IMR-90 (cell line): ENCODE measurements around the gene CCDC38. TPM values are rescaled to one million over a fixed set of nuclear protein-coding genes. Genes with fewer than 3 reads are reported as not detected.

Experiments
- ATAC-seq: fragments of 200-7000 bp; cut with Tn5 transposase; 2 replicates; pipeline ENCODE4 v1.9.1; 2020; ENCODE audit warnings: low read depth, mild to moderate bottlenecking, moderate library complexity
- BruUV-seq: library from RNA; stranded (reverse); fragments of 400-500 nt; replicated peaks from 2 replicates; lab custom pipeline; 2021; lab: Mats Ljungman, UMichigan
- CTCF ChIA-PET: fragments of 300-600 bp; formaldehyde crosslinking; extraction: SDS; loops from one replicate; lab custom pipeline; 2021; ENCODE audit warnings: antibody characterized with exemption; lab: Yijun Ruan, JAX
- POLR2A ChIA-PET: fragments of 300-600 bp; sonication (Branson Sonifier 250); formaldehyde crosslinking; loops from one replicate; lab custom pipeline; 2022; ENCODE audit warnings: antibody characterized with exemption; ENCODE audit not compliant: unreplicated experiment; lab: Charles Lee
- DNase-seq: peaks from one replicate; pipeline ENCODE4 v3.0.0; 2013
- H2AFZ ChIP-seq: replicated peaks from 2 replicates; pipeline ENCODE3; 2013; ENCODE audit warnings: low read length, mild to moderate bottlenecking; ENCODE audit not compliant: poor library complexity
- H2AK5ac ChIP-seq: 2 replicates; pipeline ENCODE4 v1.6.1; 2013; ENCODE audit warnings: low read depth, low read length, inconsistent platforms
- H2AK9ac ChIP-seq: replicated peaks from 2 replicates; pipeline ENCODE3; 2013; ENCODE audit warnings: mild to moderate bottlenecking, low read depth, low read length, moderate library complexity; ENCODE audit not compliant: poor library complexity
- H2BK120ac ChIP-seq: 2 replicates; pipeline ENCODE4 v1.6.1; 2013; ENCODE audit warnings: low read depth, low read length, inconsistent platforms
- H2BK15ac ChIP-seq: 3 replicates; pipeline ENCODE4 v1.6.1; 2013; ENCODE audit warnings: low read depth, low read length, inconsistent platforms
- H2BK20ac ChIP-seq: 2 replicates; pipeline ENCODE4 v1.6.1; 2013; ENCODE audit warnings: low read depth, mild to moderate bottlenecking, inconsistent platforms, low read length, moderate library complexity
- H2BK5ac ChIP-seq: 2 replicates; pipeline ENCODE4 v1.6.1; 2013; ENCODE audit warnings: mild to moderate bottlenecking, low read depth, low read length, inconsistent platforms; ENCODE audit not compliant: poor library complexity, severe bottlenecking
- H3K14ac ChIP-seq: replicated peaks from 2 replicates; pipeline ENCODE4 v1.6.1; 2013; ENCODE audit warnings: low read depth, low read length, inconsistent platforms
- H3K18ac ChIP-seq: 2 replicates; pipeline ENCODE4 v1.6.1; 2013; ENCODE audit warnings: low read depth, low read length, control low read depth
- H3K23ac ChIP-seq: 2 replicates; pipeline ENCODE4 v1.6.1; 2013; ENCODE audit warnings: low read depth, low read length, inconsistent platforms
- H3K27ac ChIP-seq: 2 replicates; pipeline ENCODE4 v1.5.1; 2013; ENCODE audit warnings: mild to moderate bottlenecking, control low read depth, low read length; ENCODE audit not compliant: insufficient read depth
- H3K27me3 ChIP-seq: 2 replicates; pipeline ENCODE4 v1.6.1; 2013; ENCODE audit warnings: low read length; ENCODE audit not compliant: control insufficient read depth, insufficient read depth
- H3K36me3 ChIP-seq: 2 replicates; pipeline ENCODE4 v1.6.1; 2013; ENCODE audit warnings: low read length, mixed read lengths; ENCODE audit not compliant: control insufficient read depth, insufficient read depth
- H3K4ac ChIP-seq: 2 replicates; pipeline ENCODE4 v1.6.1; 2013; ENCODE audit warnings: low read depth, low read length, inconsistent platforms
- H3K4me1 ChIP-seq: 2 replicates; pipeline ENCODE4 v1.6.1; 2013; ENCODE audit warnings: low read length, mixed read lengths; ENCODE audit not compliant: control insufficient read depth, insufficient read depth
- H3K4me2 ChIP-seq: 2 replicates; pipeline ENCODE4 v1.6.1; 2013; ENCODE audit warnings: low read depth, mild to moderate bottlenecking, control low read depth, low read length, moderate library complexity
- H3K4me3 ChIP-seq: 2 replicates; pipeline ENCODE4 v1.5.1; 2013; ENCODE audit warnings: low read depth, mild to moderate bottlenecking, control low read depth, low read length, moderate library complexity; ENCODE audit not compliant: insufficient read depth
- H3K56ac ChIP-seq: 2 replicates; pipeline ENCODE4 v1.6.1; 2013; ENCODE audit warnings: low read length, inconsistent platforms; ENCODE audit not compliant: insufficient read depth; ENCODE audit errors: extremely low read depth
- H3K79me1 ChIP-seq, 2 experiments: 2 replicates each; pipeline ENCODE4 v1.6.1; 2013; ENCODE audit warnings: low read length in 2 of 2, inconsistent platforms in 1 of 2, low read depth in 1 of 2
- H3K9ac ChIP-seq: 2 replicates; pipeline ENCODE4 v1.6.1; 2013; ENCODE audit warnings: low read depth, low read length, control low read depth
- H3K9me1 ChIP-seq: 2 replicates; pipeline ENCODE4 v1.6.1; 2013; ENCODE audit warnings: low read length, inconsistent platforms; ENCODE audit not compliant: insufficient read depth
- H3K9me3 ChIP-seq: 2 replicates; pipeline ENCODE4 v1.6.1; 2013; ENCODE audit warnings: low read length; ENCODE audit not compliant: control insufficient read depth, insufficient read depth
- H4K20me1 ChIP-seq: 2 replicates; pipeline ENCODE4 v1.6.1; 2013; ENCODE audit warnings: low read length, inconsistent platforms; ENCODE audit not compliant: insufficient read depth
- H4K5ac ChIP-seq: 2 replicates; pipeline ENCODE4 v1.6.1; 2013; ENCODE audit warnings: mild to moderate bottlenecking, low read depth, low read length, control low read depth
- H4K8ac ChIP-seq, 2 experiments: 2 replicates each; pipeline ENCODE4 v1.6.1; 2013; ENCODE audit warnings: low read depth in 2 of 2, low read length in 2 of 2, control low read depth in 1 of 2, inconsistent platforms in 1 of 2
- H4K91ac ChIP-seq: 2 replicates; pipeline ENCODE4 v1.6.1; 2013; ENCODE audit warnings: low read depth, low read length, inconsistent platforms; ENCODE audit not compliant: insufficient read depth
- BHLHE40 ChIP-seq: fragments of 150-350 bp; IDR thresholded peaks from 2 replicates; pipeline ENCODE4 v1.6.1; 2016; ENCODE audit warnings: mild to moderate bottlenecking, low read depth, low read length
- CHD1 ChIP-seq: IDR thresholded peaks from 2 replicates; pipeline ENCODE4 v1.6.1; 2012; ENCODE audit warnings: low read depth, low read length, improper control_type of control experiment
- FOS ChIP-seq: fragments of 150-350 bp; IDR thresholded peaks from 2 replicates; pipeline ENCODE4 v1.6.1; 2016; ENCODE audit warnings: low read depth, low read length
- MXI1 ChIP-seq: IDR thresholded peaks from 2 replicates; pipeline ENCODE4 v1.6.1; 2012; ENCODE audit warnings: low read depth, mild to moderate bottlenecking, low read length, moderate library complexity, borderline replicate concordance
- NFE2L2 ChIP-seq: fragments of 150-350 bp; IDR thresholded peaks from 2 replicates; pipeline ENCODE4 v1.6.1; 2016; ENCODE audit warnings: low read depth, mild to moderate bottlenecking, low read length
- POLR2A ChIP-seq: IDR thresholded peaks from 2 replicates; pipeline ENCODE4 v1.6.1; 2012; ENCODE audit warnings: mild to moderate bottlenecking, low read depth, low read length
- RAD21 ChIP-seq: IDR thresholded peaks from 2 replicates; pipeline ENCODE4 v1.6.1; 2012; ENCODE audit warnings: low read length, improper control_type of control experiment
- RCOR1 ChIP-seq: IDR thresholded peaks from 2 replicates; pipeline ENCODE4 v1.6.1; 2012; ENCODE audit warnings: mild to moderate bottlenecking, low read length, improper control_type of control experiment; ENCODE audit not compliant: insufficient replicate concordance
- RFX5 ChIP-seq: IDR thresholded peaks from 2 replicates; pipeline ENCODE4 v1.8.0; 2012; ENCODE audit warnings: low read depth, mild to moderate bottlenecking, low read length, moderate library complexity
- WGBS, 2 experiments: methylation state at CpG; one replicate each; pipeline versions ENCODE4 v1.1.5 to v1.1.7; 2013; ENCODE audit warnings: missing lambda C conversion rate in 2 of 2; ENCODE audit not compliant: insufficient read length in 1 of 2; ENCODE audit errors: extremely low coverage in 2 of 2; 5-methylcytosine and 5-hydroxymethylcytosine counted together
- dilution Hi-C: fragments of 300-500 bp; cut with HindIII; formaldehyde crosslinking; loops from one replicate; pipeline ENCODE4 v1.14.3; 2018; ENCODE audit warnings: low sequenced_read_pairs; ENCODE audit not compliant: unreplicated experiment
- in situ Hi-C: fragments of 300-500 bp; cut with MboI; formaldehyde crosslinking; loops from 3 replicates; pipeline ENCODE4 v1.14.3; 2019; ENCODE audit warnings: low sequenced_read_pairs, inconsistent platforms, mixed read lengths
- intact Hi-C: fragments of 100-400 bp; cut with micrococcal nuclease; formaldehyde crosslinking; loops from 2 replicates; pipeline ENCODE4 v1.10.0; 2022
- polyA plus RNA-seq, 3 experiments: library from polyadenylated mRNA; depleted of rRNA; stranded (reverse); fragments of >200 nt; gene quantifications; 2 replicates each; pipeline ENCODE4 v1.2.3, GENCODE V29; 2012; ENCODE audit warnings: low replicate concordance in 1 of 3
- total RNA-seq: library from RNA; depleted of rRNA; stranded (reverse); fragments of >200 nt; gene quantifications from 2 replicates; pipeline ENCODE4 v1.2.3, GENCODE V29; 2012

Gene CCDC38
- total and polyA plus RNA-seq, 2 of the 4 experiments (the other 2 are of a cell fraction) = not detected

DNA sequence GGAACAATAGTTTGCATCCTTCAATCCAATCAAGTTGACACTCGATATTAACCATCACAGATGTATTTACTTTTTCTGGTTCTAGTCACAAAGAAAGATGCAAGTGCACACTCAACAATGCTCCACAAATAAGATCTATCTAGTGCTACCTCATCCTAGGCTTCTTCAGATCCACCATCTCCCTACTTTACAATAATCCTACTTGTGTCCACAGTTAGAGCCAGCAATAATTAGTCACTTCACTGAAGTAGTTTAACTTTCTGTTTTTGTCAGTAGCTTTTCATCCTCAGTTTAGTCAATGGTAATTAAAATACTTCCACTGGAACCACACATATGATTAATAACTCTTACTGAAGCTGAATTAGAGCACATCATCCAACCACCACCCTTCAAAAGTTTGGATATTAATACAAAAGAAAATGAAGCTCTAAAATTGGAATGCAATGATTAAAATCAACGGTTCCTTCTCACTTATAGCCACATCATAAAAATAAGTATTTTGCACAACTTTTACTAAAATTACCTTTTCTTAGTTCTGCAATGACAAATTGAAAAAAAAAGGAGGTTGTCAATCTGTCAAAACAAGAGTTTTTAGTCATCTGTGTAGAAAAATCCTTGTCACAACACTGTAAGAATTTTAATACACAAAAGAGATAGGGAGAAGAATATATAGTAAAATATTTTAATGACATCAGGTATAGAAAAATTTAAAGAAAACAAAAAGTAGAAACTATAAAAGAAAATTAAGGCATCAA lies 111.9 kb downstream of the CCDC38 start:
- dilution Hi-C loops = no loop called here
- H3K14ac ChIP-seq = no peak overlapping the region
- H2BK20ac ChIP-seq = no peak overlapping the region
- no peak overlapping the region for H2BK5ac ChIP-seq
- H3K27me3 ChIP-seq = peaks cover 8% of the 10 kb centered on the region; the same call in 1 of the 2 replicates
- H3K27ac ChIP-seq = no peak overlapping the region
- no peak overlapping the region for H4K8ac ChIP-seq
- H2AK9ac ChIP-seq = no peak overlapping the region
- no peak for DNase-seq
- in situ Hi-C loops = no loop called here
- H2AK5ac ChIP-seq = no peak overlapping the region
- CTCF ChIA-PET = interaction anchor here (0.7 kb wide), 1 partner anchor 812 kb away, joined by 3 read pairs; no protein-coding TSS in a partner anchor
- TF ChIP-seq FOS = no peak
- TF ChIP-seq MXI1 = no peak
- TF ChIP-seq POLR2A = no peak
- TF ChIP-seq RAD21 = no peak
- no peak for TF ChIP-seq RCOR1
- no peak for TF ChIP-seq BHLHE40
- TF ChIP-seq RFX5 = no peak
- no peak for TF ChIP-seq NFE2L2
- no peak for TF ChIP-seq CHD1
- no peak overlapping the region for H4K5ac ChIP-seq
- H3K36me3 ChIP-seq = no peaks in the 10 kb centered on the region
- no peak overlapping the region for H3K4me2 ChIP-seq
- no peak overlapping the region for H4K91ac ChIP-seq
- no peaks in the 10 kb centered on the region for H3K9me1 ChIP-seq
- no peaks in the 10 kb centered on the region for H3K4me1 ChIP-seq
- H3K9me3 ChIP-seq = no peaks in the 10 kb centered on the region
- H3K18ac ChIP-seq = no peak overlapping the region
- H2BK120ac ChIP-seq = no peak overlapping the region
- no TSS peak for BruUV-seq
- no peak overlapping the region for H3K4ac ChIP-seq
- ATAC-seq = no peak
- no peak overlapping the region for H2AFZ ChIP-seq
- H3K79me1 ChIP-seq = no peaks in the 10 kb centered on the region
- H3K56ac ChIP-seq = no peak overlapping the region
- no peak overlapping the region for H2BK15ac ChIP-seq
- no peak overlapping the region for H3K9ac ChIP-seq
- H3K23ac ChIP-seq = no peak overlapping the region
- H3K4me3 ChIP-seq = no peak overlapping the region
- POLR2A ChIA-PET = no interaction called here
- intact Hi-C loops = loop anchor here (10.0 kb wide), 1 partner anchor 1276 kb away; no protein-coding TSS in a partner anchor
- H4K20me1 ChIP-seq = no peaks in the 10 kb centered on the region
- WGBS, 2 experiments = 100% methylated on average over 1 of the region's 2 CpGs; no CpG with 5 or more reads in 1 of the 2 experiments
